GM18870 (cell line): ENCODE results near the gene SLC6A19.

Experiments
- ATAC-seq: cut with Tn5 transposase; IDR thresholded peaks from one replicate; pipeline ENCODE4 v1.9.1; 2021; ENCODE audit warnings: moderate library complexity; ENCODE audit not compliant: unreplicated experiment

SLC6A19 gene

GRCh38 chr5:1179383-1179715 is 22.0 kb upstream of the SLC6A19 start:
- ATAC-seq: no peak

- ATAC-seq: no peak
Observed at GRCh38 chr5:1180096-1180495, 21.3 kb upstream of the SLC6A19 start.

DNA sequence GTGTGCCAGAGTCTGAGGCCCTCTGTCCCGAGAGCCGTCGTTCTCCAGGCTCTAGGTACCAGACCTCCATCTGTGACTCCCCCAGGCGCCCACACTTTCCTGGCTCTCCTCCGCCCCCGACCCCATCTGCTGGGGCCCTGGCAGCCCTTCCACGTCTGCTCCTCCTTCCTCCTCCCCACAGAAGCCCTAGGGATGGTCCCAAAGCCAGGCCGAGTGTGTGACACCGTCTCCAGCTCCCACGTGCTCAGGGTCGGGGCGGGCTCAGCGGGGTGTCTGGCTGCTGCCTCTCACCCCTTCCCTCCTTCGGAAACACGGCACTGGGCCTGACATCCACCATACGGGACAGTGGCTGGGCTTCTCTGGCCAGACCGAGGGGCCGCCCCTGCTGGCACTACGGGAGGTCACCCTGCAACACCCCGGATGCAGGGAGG is 20.5 kb upstream of the SLC6A19 start:
- no peak for ATAC-seq

DNA sequence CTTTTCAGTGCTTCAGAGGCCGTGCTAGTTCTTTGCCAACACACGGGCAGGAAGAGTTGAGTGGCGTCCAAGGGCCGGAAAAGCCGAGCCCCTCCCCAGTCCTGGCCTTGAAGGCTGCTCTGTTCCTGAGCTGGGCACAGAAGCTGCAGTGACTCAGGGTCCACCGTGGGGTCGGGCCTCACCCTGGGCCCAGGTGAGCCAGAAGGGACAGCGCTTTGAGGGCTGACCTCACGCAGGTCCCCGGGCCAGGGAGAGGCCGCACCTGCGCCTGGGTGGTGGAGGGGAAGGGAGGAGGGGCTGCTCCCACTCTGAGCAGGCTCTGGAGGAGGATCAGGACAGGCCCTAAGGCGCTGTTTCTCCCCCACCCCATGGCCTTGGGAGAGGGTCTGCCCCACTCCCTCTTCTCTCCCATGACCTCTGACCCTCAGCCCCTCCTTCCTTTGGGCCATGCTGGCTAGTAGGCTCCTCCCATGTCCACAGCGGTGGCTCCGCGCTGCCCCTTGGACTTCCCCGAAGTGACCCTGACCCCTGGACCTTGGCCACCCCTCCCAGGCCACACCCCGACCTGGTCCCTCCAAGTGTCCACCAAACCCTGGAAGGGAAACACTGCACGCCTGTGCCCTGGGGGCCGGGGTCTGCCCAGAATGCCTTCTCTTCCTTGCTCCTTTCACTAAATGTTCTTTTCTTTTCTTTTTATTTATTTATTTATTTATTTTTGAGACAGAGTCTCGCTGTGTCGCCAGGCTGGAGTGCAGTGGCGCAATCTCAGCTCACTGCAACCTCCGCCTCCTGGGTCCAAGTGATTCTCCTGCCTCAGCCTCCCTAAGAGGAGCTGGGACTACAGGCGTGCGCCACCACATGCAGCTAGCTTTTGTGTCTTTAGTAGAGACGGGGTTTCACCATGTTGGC is 19.7 kb upstream of the SLC6A19 start:
- ATAC-seq: no peak

DNA sequence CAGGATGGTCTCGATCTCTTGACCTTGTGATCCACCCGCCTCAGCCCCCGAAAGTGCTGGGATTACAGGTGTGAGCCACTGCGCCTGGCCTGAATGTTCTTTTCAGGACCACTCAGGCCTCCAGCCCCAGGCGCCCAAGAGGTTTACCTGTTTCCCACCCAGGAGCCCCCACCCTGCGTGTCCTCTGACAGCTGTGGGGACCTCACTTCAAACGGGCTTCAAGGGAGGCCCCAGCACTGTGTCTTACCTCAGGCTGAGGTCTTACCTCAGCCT is 19.1 kb upstream of the SLC6A19 start:
- no peak for ATAC-seq

GRCh38 chr5:1182633-1183423 is 18.6 kb upstream of the SLC6A19 start:
- ATAC-seq: no peak

GRCh38 chr5:1183424-1184162 is 17.8 kb upstream of the SLC6A19 start:
- no peak for ATAC-seq

GRCh38 chr5:1184163-1184470 is 17.3 kb upstream of the SLC6A19 start:
- no peak for ATAC-seq

- ATAC-seq: no peak
Observed at GRCh38 chr5:1184481-1184880, 16.9 kb upstream of the SLC6A19 start.

GRCh38 chr5:1185038-1185627 is 16.3 kb upstream of the SLC6A19 start:
- no peak for ATAC-seq

DNA sequence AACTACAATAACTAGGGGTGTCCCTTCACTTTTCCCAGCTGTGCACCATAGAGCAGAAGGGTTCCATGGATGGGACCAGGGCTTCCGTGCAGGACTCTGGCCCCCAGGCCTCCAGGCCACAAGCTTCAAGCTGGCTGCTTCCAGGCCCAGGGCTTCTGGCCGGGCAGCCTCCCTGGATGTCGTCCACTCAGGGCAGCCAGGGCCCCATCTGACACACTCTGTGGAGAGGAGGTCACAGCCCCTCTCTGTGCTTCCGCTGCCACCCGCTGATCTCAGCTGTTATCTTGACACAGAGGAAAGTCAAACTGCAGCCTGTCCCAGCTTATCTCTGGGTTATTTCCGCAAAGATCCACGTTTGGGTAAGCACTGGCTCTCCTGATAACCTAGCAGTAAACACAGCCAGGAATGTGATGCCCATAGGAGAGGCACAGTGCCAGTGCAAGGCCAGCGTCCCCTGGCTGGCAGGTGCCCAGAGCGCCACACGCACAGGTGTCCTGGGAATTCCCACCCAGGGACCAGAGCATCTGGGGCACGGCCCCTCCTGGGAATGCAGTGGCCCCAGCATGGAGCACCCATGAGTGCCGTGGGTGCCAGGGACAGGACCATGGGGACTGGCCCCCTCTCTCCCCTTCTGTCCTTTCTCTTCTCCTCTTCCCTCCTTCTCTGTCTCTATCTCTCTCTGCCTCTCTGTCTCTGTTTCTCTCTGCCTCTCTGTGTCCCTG is 15.6 kb upstream of the SLC6A19 start:
- ATAC-seq: no peak

DNA sequence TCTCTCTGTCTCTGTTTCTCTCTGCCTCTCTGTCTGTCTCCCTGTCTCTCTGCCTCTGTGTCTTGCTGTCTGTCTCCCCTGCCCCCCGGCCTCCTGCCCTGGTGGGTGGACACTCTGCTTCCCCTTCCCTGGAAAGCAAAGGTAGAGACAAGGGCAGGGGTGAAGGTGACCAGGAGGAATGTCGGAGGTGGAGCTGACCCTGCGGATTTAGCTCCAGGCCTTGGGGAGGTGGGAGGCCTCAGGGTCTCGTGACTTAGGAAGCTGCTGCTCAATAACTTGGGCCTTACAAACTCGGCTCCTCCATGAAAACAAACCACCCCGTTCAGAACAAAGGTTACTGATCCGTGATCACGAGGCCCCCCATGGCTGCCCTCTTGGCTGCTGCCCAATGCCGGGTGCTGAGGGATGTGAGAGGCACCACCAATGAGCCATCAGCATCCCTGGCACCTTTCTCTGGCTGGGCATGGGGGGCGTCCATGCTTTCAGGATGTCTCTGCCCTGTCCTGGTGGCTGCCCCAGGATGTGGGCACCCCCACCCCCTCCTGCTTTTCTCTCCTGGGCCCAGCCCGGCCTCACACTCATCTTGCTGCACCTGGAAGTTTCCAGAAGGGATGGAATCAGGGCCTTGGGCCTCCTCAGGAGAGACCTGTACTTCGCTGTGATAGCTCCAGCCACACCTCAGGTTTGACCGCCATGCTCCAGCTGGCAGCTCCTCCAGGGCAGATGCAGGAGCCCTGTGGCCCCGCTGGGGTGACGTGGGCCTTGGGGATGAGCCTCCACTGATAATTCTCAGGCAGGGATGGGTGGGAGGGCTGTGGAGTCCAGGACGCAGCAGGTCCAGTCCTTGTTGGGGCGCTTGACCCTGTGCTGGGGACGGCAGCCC is 14.8 kb upstream of the SLC6A19 start:
- no peak for ATAC-seq

- ATAC-seq: no peak
Observed at GRCh38 chr5:1187234-1187949, 14.0 kb upstream of the SLC6A19 start.

DNA sequence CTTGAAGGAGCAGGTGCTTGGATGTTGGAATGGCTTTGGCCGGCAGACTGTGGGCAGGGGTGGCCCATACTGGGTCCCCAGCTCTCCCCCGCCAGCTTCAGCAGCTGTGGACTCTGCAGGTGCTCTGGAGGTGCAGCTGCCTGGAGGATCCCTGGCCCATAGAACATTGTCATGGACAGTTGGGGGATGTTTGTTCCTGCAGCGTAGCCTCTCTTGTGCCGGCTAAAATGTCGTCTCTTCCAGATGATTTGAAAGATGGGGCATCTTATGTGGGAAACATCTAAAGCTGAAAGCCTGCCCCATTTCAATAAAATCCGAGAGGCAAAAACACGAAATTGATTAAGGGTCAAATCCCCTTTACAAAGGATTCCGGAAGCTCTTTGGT is 13.5 kb upstream of the SLC6A19 start:
- no peak for ATAC-seq

- ATAC-seq: no peak
Observed at GRCh38 chr5:1188464-1188863, 12.9 kb upstream of the SLC6A19 start.

GRCh38 chr5:1189269-1189668 is 12.1 kb upstream of the SLC6A19 start:
- ATAC-seq: no peak

GRCh38 chr5:1190278-1190677 is 11.1 kb upstream of the SLC6A19 start:
- no peak for ATAC-seq

DNA sequence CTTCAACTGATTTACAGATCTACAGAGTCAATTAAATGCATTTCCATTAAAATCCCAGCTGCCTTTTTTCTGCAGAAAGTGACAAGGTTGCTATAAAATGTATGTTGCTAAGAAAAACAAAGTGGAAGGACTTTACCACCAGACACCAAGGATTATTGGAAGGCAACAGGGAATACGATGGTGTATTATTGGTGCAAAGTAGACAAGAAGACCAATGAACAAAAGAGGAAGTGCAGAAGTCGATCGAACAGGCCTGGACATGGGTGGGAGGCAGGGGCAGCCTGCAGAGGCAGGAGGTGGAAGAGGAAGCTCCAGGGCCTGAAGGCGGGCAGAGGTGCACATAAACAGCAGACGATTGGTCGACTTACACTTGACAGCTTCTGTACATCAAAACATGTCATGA is 10.6 kb upstream of the SLC6A19 start:
- ATAC-seq: no peak

- no peak for ATAC-seq
Observed at GRCh38 chr5:1192971-1193590, 8.3 kb upstream of the SLC6A19 start.
